Middle frontal gyrus (tissue), 1 donor: ENCODE measurements around the gene ADRA2A.

ENCODE experiments used
- DNase-seq: peaks from one replicate; pipeline ENCODE4 v3.0.0-alpha.2; 2015; ENCODE audit warnings: low spot score; ENCODE audit errors: extremely low spot score

ADRA2A gene

DNA sequence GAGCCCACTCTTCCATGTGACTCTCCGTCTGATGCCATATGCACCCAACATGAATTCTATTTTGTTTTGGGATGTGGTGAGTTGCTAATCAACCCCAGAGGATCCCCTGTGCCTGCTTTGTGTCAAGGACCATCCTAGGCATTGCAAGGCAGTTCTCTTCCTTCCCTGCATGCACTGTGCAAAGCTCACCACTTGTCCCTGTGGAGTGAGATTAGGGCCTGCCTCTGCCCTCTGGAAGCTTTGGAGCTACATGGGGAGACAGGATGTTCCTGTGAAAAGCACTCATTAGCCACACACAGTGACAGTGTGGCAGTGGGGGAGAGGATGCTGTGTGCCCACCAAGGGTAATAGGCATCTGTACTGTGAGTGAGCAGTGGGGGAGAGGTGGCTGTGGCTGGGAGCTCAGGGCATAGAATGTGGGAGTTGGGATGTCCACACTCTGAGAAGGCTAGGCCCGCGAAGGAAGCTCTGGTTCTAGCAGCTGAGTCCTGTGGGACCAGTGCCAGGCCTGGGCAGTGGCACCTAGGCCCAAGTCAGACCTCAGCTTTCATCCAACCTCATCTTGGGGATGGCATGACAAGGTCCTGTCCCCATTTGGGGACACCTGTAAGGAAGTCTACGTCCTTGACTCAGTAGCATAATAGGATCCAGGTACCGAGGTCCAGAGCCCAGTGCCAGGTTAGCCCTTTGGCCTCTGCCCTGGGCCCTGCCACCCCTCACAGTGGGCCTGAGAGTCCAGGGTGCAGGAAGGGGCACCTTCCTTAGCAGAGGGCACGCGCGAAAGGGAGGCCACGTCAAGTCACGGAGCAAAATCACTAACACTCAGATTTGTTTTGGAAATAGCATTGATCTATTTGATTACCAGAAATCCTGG lies 6.6 kb downstream of the ADRA2A start:
- DNase-seq, result no peak

DNA sequence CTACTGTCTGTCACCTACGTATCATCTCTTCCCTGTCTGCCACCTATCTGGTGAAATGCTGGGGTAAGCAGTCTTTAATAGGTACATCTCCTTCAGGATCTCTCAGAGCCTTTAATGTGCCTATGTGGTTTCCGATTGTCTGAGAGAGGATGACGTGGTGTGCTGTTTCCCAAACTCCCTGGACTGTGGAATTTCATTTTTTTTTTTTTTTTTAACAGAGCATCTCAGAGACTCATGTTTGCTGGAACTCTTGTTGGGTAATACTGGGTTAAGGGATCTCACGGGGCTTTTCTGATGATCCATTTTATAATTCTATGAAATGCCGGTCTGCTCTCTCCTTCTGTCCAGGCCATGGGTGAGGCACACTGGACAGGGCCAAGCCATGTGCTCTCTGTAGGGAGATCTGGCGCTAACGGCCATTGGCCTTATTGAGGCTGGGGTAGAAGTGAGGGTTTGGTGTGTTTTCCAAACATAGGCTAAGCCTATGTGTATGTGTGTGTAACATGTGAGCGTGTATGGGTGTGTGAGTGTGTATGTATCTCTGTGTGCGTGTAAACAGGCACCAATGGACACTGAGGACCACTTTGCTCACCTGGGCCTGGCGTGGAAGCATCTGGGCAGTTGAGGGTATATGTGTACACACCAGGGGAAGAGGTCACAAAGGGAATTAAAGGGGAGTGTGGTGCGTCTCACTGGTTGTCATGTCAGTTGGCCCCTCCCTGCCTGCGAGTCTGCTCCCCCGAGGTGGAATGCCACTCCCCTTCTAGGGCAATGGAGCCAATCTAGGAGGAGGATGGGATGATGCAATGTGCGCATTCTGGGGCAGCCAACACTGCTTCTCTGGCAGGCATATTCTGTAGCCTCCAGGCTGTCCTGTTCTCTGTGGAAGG lies 7.8 kb downstream of the ADRA2A start:
- no peak for DNase-seq

DNA sequence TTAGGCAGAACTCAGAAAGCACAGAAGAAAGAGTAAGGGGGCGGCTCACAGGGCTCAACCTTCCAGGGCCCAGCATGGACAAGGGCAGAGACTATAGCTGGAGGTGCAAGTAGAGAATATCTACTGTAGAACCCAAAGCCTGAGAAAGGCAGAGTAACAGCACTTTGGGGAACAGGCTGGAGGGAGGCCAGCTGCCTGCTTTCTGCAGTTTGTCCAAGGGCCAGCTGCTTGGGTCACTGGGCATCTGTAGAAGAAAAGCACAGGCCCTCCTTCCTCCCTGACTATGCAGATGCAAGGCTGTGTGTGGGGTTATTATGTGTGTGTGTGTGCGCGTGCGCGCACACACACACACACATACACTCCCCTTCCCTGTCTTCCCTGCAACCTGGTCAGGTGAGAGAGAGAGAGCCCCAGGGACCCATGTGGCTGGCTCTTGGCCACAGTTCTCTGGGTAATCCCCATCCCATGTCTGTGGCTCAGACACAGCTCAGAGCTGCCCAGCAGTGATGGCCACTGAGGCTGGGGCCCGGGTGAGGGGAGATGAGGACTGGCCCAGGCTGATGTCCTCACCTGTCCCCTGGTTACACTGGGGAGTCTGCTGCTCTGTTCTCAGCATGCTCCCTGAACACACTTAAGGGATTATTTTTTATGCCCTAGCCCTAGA lies 9.0 kb downstream of the ADRA2A start:
- DNase-seq, result no peak

DNA sequence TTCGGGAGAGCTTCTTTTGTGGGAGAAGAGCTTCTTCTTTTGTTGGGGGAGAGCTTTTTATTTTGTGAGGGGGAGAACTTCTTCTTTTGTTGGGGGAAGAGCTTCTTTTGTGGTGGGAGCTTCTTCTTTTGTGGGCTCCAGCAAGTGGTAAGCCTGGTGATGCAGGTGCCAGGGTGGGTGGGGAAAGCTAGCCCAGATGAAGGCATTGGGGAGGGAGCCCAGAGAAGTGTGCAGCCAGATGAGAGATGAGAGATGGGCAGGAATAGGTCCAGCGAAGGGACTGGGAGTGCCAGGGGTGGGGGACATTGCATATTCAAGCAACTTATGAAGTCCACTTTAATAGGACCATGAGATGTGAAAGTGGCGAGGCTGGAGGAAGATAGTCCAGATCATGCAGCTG lies 9.7 kb downstream of the ADRA2A start:
- no peak for DNase-seq

DNA sequence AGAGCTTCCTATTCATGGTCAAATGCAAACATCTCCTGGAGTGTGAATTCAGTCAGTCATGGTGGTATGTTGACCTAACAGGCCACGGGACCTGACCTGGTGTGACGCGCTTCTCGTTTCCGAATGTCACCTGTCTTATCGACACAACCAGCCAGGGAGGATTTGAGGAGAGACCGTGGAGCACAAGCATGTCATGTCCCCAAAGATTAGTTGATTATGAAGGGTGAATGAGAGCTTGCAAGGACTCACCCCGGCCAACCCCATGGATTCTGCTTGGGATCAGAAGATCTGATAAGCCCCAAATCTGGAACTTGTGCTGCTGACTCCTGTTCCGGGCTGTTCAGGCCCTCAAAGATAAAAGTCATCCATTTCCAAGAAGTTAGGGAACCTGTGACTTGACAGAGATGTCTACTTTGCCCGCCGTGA lies 10.5 kb downstream of the ADRA2A start:
- no peak for DNase-seq

DNA sequence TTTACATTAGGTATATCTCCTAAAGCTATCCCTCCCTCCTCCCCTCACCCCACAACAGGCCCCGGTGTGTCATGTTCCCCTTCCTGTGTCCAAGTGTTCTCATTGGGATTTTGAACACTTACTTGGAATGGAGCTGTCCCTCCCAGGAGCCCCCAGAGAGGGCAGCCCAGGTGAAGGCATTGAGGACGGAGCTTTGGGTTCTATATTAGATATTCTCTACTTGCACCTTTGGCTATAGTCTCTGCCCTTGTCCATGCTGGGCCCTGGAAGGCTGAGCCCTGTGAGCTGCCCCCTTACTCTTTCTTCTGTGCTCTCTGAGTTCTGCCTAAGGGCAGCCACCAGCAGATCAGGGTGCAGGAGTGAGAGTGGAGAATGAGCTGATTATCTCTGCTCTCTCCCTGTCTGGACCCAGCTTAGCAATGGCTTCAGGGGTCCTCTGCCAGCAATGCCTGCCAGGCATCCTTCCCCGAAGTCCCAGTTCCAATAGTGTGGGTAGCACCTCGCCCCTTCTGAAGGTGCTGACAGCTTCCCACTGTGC lies 11.2 kb downstream of the ADRA2A start:
- DNase-seq, result no peak

DNA sequence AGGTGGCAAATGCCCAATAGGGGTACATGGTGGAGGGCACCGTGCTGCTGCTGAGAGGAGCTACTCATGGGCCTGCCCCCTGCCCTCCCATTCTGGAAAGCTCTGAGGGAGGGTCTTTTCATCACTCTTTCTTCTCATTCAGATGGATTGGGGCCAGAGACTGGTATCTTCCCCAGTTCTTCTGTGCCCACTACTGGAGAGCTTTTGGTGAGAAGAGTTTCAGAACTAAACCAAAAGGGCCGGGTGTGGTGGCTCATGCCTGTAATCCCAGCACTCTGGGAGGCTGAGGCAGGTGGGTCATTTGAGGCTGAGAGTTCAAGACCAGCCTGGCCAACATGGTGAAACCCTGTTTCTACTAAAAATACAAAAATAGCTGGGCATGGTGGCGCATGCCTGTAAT lies 12.5 kb downstream of the ADRA2A start:
- no peak for DNase-seq

DNA sequence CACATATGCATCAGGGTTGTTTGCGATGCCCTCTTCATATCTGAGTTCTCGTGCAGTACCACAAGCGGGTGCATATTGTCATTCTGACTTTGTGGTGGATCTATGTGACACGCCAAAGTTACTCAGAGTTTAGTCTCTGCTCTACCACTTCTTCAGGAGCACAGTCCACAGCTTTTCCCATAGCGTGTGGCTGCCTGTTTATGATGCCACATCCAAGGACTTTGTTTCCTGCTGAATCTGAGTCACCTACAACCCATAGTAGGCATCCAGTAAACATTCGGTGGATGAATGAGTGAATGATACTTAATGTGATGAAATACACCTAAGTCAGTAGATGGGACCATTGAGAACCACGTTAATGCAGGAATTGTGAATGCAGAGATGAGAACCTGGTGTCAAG lies 15.0 kb downstream of the ADRA2A start:
- no peak for DNase-seq

DNA sequence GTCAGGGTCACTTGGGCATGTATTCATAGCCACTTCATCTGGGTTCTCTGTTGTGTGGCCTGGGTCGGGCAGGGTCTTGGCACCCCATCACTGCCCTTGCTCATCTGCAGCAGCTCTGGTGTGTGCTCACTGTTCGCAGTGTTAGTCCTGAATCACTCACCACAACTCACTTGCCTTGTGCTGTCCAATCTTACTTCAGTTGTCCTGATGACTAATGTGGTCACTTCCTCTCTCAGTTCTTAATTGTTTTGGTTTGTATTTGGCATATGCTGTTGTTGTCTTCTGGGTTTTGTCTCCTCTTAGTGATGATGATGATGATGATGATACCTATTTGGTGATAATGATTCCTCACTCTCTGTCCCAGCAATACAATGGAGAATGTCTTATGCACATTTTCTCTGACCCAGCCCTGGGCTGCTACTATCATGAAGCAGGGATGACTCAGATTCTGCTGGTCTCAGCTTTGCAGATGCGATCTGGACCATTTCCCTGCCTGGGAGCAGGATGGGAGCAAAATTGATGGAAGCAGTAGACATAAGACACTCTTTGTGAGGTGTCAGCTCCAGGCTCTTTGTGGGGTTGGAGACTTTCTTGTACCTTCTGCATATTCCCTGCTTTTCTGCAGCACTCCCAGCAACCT lies 17.0 kb downstream of the ADRA2A start:
- no peak for DNase-seq

DNA sequence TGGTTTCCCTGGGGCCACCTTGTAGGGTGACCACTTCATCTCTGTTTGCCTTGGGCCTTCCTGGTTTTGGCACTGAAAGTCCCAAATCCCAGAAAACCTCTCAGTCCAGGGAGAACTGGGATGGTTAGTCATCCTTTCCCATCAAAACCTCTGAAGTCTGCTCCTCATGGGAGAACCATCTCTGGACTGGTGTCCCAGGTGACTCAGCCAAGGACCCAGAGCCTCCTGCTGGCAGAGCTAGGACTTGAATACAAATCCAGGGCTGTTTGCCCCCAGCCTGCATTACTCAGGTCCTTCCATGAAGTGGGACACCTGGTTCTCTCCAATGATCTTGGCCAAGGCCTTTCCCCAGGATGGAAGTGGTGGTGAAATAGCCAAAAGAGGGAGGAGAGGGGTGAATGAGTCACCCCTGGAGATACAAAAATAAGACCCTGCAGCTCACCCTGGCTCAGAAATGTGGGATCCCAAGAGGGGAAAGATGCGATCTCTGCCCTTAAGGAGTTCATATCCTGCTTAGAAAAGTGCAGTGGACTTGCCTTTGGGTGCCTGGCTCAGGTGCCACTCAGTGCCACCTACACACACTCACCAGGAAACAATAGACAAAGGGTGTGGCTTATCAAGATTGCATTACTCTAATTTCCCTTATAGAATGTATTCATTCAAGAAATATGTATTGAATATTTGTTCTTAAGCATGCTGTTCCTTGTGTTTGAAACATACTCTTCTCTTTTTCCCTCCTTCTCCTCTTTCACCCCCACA lies 22.0 kb downstream of the ADRA2A start:
- no peak for DNase-seq

DNA sequence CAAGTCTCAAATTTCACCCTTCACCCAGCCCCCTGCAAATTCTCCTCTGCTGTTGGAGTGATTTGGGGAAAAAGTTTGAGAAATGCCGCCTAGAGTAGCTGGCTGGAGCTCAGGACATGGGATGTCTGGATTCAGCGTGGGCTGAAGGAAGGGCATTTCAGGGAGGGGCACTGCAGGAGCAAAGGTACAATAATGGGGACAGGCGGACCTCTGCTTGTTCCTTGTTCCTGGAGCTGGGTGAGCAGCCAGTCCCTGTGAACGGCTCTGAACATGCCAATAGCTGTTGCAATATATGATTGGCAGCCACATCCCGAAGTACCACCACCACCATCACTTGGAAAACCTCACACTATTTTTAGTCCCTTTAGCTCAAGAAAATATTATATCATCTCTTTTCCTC lies 23.4 kb downstream of the ADRA2A start:
- no peak for DNase-seq

DNA sequence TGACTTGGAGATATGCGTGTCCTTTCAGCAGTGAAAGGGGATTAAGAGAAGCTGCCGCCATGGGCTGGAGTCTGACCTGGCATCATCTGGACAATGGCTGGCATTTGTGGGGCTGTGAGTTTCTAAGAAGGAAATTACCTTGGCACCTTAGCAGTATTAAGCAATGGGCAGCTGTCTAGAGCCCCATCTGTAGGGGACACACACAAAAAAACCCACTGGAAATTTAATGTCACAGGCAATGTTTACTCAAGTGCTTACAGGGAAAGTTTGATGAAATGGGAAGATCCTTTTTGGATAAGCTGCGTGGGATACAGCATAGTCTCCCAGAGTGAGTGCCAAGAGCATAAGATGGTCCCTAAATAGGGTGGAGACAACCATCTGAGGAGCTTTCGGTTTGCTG lies 25.0 kb downstream of the ADRA2A start:
- DNase-seq, result no peak

DNA sequence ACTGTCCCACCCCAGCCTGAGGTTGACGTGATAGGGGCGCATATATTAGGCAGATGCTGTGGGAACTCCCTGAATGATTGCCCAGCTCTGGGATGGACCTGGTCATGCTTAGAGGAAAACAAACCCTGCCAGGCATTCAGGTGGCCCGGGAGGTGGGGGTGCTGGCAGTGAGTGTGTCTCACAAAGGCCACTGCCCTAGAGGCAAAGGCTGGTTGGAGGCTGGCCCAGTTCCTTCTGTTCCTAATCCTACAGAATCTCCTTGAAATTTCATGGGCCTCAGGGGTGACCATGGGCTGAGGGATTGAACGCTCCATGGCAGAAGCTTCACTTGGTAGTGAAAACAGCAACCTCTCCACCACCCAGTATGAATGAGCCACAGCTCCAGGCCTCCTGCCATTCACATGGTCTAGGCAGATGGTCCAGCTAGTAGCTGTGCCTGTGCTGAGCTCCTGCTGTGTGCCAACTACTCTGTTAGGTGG lies 25.6 kb downstream of the ADRA2A start:
- DNase-seq, result no peak

DNA sequence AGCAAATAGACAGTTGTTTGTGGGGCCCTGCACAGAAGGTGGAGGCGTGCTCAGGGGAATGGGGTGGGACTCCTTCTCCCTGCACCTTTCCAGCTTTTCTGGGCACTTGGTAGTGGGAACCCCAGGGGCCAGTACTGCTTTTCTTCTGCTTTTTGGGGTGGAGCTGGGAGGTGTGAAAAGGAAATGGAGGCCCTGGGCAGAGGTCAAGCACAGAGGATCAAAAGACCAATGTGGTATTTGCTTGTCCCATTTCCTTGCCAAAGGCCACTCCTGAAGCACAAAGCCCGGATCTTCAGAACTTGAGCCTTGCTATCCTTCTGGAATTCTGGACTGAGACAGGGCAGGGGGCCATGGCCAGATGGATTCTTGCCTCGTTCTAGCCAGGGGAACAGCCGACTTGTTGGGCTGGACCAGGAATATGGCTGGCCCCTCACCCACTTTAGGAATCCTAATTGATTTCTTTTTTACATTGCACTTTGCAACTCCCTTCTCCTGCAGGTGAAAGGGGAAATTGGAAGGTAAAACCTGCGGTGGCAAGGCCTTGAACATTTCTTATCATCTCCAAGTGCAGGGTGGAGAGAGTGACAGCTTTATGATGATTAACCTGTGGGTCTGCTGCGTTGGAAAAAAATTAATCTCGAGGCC lies 26.5 kb downstream of the ADRA2A start:
- DNase-seq, result no peak

DNA sequence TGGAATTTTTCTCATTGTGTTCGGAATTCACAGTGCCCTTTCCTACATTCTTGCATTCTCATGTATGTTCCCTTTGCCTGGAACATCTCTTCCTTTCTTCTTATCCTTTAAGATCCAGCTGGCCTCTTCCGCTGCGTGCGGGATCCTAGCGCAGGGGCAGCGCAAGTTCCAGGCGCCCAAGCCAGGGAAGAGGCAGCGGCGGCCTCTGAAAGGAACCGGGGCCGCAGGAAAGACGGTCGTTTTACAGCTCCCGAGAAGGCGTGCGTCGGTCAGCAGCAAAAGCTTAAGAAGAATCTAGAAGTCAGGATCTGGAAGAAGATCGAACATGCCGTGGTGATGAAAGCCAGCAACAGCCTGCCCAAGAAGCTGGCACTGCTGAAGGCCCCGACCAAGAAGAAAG lies 28.0 kb downstream of the ADRA2A start:
- DNase-seq, result no peak

DNA sequence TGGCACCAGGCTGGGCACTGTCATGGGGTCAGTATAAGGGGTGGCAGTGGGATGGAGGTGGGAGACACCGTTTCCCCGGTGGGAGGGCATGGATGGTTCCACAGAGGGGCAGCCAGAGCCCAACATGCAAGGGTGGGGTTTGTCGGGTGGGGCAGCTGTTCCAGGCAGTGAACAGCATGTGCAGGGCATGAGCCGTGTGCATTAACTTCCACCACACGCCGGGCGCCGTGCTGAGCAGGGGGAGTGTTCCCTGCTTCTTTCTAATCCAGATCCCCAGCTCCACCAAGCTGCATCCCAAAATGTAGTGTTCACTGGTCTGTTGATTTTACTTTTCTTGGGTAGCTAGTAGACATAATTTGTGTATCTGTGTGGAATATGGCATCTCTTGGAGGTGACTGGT lies 29.3 kb downstream of the ADRA2A start:
- no peak for DNase-seq

DNA sequence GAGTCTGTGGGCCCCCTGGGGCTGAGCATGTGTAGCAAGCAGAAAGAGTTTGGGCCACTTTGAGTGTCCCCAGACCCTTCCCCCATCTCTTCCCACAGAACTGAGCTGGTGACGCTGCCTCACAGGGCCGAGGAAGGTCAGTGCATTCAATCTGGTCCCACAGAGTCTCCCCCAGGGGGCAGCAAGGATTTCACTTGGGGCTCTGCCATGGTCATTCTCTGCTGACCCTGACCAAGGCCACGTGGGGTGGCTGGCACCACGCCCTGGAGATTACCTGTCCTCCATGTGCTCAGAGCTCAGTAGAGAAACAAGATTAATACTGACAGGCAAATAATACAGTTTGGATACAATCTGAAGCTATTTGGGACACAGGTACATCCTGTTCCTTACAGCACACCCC lies 30.2 kb downstream of the ADRA2A start:
- no peak for DNase-seq

DNA sequence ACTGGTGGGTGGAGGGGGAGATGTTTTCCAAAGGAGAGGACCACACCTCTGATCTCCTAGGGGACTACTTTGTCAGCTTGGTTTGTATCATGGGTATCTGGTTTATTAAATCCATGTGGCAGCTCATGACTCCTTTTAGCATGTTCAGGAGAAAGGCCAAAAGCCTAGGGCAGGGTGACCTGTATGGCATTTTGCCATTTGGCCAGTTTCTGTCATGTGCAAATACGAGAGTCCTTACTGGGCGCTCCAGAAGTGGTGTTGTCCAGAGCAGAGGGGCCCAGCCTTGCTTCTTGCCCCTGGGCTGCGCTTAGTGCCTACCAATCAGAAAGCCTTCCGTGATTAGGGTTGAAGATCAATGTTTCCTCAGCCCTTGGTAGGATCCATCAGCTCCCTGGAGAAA lies 31.0 kb downstream of the ADRA2A start:
- DNase-seq, result no peak

DNA sequence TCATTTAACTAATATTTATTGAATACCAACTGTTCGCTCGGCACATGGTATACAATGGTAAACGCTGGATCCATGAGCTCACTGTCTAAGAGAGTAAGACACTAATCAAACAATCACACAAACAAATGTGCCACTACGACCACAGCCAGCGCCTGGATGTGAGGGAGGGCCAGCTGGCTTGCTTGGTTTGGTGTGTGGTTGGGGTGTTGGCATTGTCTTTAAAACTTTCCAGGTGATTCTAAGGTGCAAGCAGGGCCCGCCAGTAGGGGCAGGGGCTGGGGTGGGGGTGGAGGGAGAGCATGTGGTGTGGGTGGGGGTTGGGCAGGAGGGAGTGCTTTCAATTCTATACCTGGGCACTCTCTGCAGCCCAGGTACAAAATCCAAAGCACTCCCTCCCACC lies 31.6 kb downstream of the ADRA2A start:
- DNase-seq, result no peak
